Measurements from ENCODE around the gene KCTD8. TPM values are rescaled to one million over a fixed set of nuclear protein-coding genes. Genes with fewer than 3 reads are reported as not detected.

The KCTD8 gene
- total RNA-seq, 4 donors from 2014 or later = 0.34 to 1.6 (median 0.48) TPM

GRCh38 chr4:44279469-44279868 is 169.1 kb downstream of the KCTD8 start:
- no peaks in the 10 kb centered on the region for H3K4me1 ChIP-seq
- H3K36me3 ChIP-seq = no peaks in the 10 kb centered on the region
- no peaks in the 10 kb centered on the region for H3K27me3 ChIP-seq
- TF ChIP-seq CTCF (IDR thresholded peaks at IDR 0.05) (no peak), POLR2A (IDR thresholded peaks at IDR 0.05) (no peak), POLR2AphosphoS5 (IDR thresholded peaks at IDR 0.05) (no peak), EP300 (IDR thresholded peaks at IDR 0.05) (no peak)
- no peak for DNase-seq (ENCODE audit: low spot score in 2 of 2)
- no peaks in the 10 kb centered on the region for H3K9me3 ChIP-seq
- no peak overlapping the region for H3K27ac ChIP-seq
- no peak overlapping the region for H3K4me3 ChIP-seq
- WGBS = 43% methylated on average over 1 of the region's 1 CpG

- 90% methylated on average over 1 of the region's 1 CpG for WGBS
- Histone ChIP-seq H3K4me3 (no peak overlapping the region), H3K4me1 (no peaks in the 10 kb centered on the region), H3K9me3 (no peaks in the 10 kb centered on the region), H3K27ac (no peak overlapping the region), H3K36me3 (no peaks in the 10 kb centered on the region), H3K27me3 (no peaks in the 10 kb centered on the region)
- DNase-seq (ENCODE audit: low spot score in 2 of 2) = no peak
- no peak for TF ChIP-seq CTCF (IDR thresholded peaks at IDR 0.05)
- no peak for TF ChIP-seq POLR2AphosphoS5 (IDR thresholded peaks at IDR 0.05)
- TF ChIP-seq POLR2A (IDR thresholded peaks at IDR 0.05) = no peak
- no peak for TF ChIP-seq EP300 (IDR thresholded peaks at IDR 0.05)
These were observed 169.5 kb downstream of the KCTD8 start for GRCh38 chr4:44279066-44279465.

GRCh38 chr4:44257461-44257860 is 191.1 kb downstream of the KCTD8 start:
- no peak overlapping the region for H3K27ac ChIP-seq
- no peak overlapping the region for H3K4me3 ChIP-seq
- no peaks in the 10 kb centered on the region for H3K9me3 ChIP-seq
- no peaks in the 10 kb centered on the region for H3K36me3 ChIP-seq
- no peak for DNase-seq (ENCODE audit: low spot score in 2 of 2)
- WGBS = 72% methylated on average over 2 of the region's 2 CpGs
- H3K4me1 ChIP-seq = no peaks in the 10 kb centered on the region
- no peaks in the 10 kb centered on the region for H3K27me3 ChIP-seq
- TF ChIP-seq POLR2A (IDR thresholded peaks at IDR 0.05) (no peak), POLR2AphosphoS5 (IDR thresholded peaks at IDR 0.05) (no peak)

- Histone ChIP-seq H3K4me3 (no peak overlapping the region), H3K27me3 (no peaks in the 10 kb centered on the region), H3K4me1 (no peaks in the 10 kb centered on the region), H3K9me3 (peaks cover 3% of the 10 kb centered on the region), H3K36me3 (no peaks in the 10 kb centered on the region), H3K27ac (no peak overlapping the region)
- DNase-seq (ENCODE audit: low spot score in 2 of 2) = no peak
- WGBS = 78% methylated on average over 2 of the region's 2 CpGs
- TF ChIP-seq POLR2AphosphoS5 (IDR thresholded peaks at IDR 0.05) (no peak), EP300 (IDR thresholded peaks at IDR 0.05) (no peak), POLR2A (IDR thresholded peaks at IDR 0.05) (no peak), CTCF (IDR thresholded peaks at IDR 0.05) (no peak)
These were observed 192.2 kb downstream of the KCTD8 start for GRCh38 chr4:44256414-44256813.

GRCh38 chr4:44237643-44238042 is 211.0 kb downstream of the KCTD8 start:
- H3K36me3 ChIP-seq = no peaks in the 10 kb centered on the region
- H3K9me3 ChIP-seq = no peaks in the 10 kb centered on the region
- no peak overlapping the region for H3K27ac ChIP-seq
- H3K4me3 ChIP-seq = no peak overlapping the region
- TF ChIP-seq CTCF (IDR thresholded peaks at IDR 0.05) = no peak
- TF ChIP-seq EP300 (IDR thresholded peaks at IDR 0.05) = no peak
- no peak for TF ChIP-seq POLR2AphosphoS5 (IDR thresholded peaks at IDR 0.05)
- TF ChIP-seq POLR2A (IDR thresholded peaks at IDR 0.05) = no peak
- no peak for DNase-seq (ENCODE audit: low spot score in 2 of 2)
- H3K4me1 ChIP-seq = no peaks in the 10 kb centered on the region
- H3K27me3 ChIP-seq = no peaks in the 10 kb centered on the region

- Histone ChIP-seq H3K4me1 (no peaks in the 10 kb centered on the region), H3K27ac (no peak overlapping the region), H3K27me3 (no peaks in the 10 kb centered on the region), H3K9me3 (no peaks in the 10 kb centered on the region), H3K4me3 (no peak overlapping the region), H3K36me3 (no peaks in the 10 kb centered on the region)
- DNase-seq (ENCODE audit: low spot score in 2 of 2) = no peak
- 88% methylated on average over 3 of the region's 3 CpGs for WGBS
- no peak for TF ChIP-seq POLR2A (IDR thresholded peaks at IDR 0.05)
- no peak for TF ChIP-seq POLR2AphosphoS5 (IDR thresholded peaks at IDR 0.05)
- TF ChIP-seq EP300 (IDR thresholded peaks at IDR 0.05) = no peak
- TF ChIP-seq CTCF (IDR thresholded peaks at IDR 0.05) = no peak
These were observed 212.7 kb downstream of the KCTD8 start for GRCh38 chr4:44235897-44236296.

Data from suprapubic skin (tissue), 4 donors.